ENCODE data around the gene SGMS1. TPM values are rescaled to one million over a fixed set of nuclear protein-coding genes. Genes with fewer than 3 reads are reported as not detected.

The SGMS1 gene
- polyA plus RNA-seq, 1 of the 3 experiments (the other 2 are of a cell fraction): 6.3 TPM

DNA sequence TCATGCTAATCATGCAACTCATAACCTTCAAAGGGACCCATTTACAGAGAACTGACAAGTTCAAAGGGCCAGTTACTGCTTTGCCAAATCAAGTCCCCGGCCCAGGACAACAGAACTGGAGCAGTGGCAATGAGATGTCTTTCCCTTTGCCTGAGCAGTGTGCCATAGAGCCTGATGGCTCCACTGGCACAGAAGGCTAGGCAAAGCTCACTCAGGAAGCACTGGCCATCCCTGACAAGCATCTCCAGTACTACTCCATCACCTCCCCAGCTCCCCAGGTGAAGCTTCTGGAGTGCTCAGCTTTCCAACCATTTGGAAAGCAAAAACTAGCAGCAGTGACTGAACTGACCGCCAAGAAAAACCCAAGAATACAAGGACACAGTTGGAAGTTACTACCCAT is 108.3 kb downstream of the SGMS1 start (continued):
- TF ChIP-seq MXI1 (IDR thresholded peaks at IDR 0.05; ENCODE audit: low read depth, low read length): no peak

DNA sequence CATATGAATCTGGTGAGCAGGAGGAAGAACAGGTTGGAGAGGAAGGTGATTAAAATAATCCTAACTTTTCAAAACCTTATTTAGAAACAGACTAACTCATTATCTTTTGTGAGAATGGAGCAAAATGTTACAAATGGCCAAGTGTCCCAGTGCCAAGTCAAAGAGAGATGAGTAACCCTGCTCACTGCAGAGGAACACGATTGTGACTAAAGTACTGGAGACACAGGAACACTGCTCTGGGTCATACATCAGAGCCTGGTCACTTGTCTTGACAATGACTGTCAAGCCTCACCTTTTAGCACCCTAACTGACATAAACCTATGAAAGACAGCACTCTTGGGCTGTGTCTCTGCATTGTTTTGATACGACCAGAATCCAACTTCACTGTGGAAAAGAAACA is 108.8 kb downstream of the SGMS1 start:
- H3F3A ChIP-seq (replicated peaks; ENCODE audit: insufficient read depth): peaks cover 3% of the 10 kb centered on the region
- H3K9ac ChIP-seq: no peak overlapping the region
- H3K9me3 ChIP-seq: no peaks in the 10 kb centered on the region
- H3K79me2 ChIP-seq (ENCODE audit: insufficient read depth): no peaks in the 10 kb centered on the region; the same call in 1 of the 2 replicates
- peaks cover 2 to 4% of the 10 kb centered on the region in 2 experiments; a peak in 1 of 4 replicates for H3K4me1 ChIP-seq (ENCODE audit: control insufficient read depth in 1 of 2, insufficient read depth in 2 of 2, low read depth in 1 of 2, low read length in 1 of 2)
- no peak overlapping the region for H3K4me3 ChIP-seq (ENCODE audit: low read depth in 2 of 2, low read length in 1 of 2)
- H3K27ac ChIP-seq (ENCODE audit: low read depth in 2 of 2, low read length in 1 of 2): no peak overlapping the region
- H3K9me2 ChIP-seq: no peaks in the 10 kb centered on the region
- H3K27me3 ChIP-seq (ENCODE audit: insufficient read depth): no peaks in the 10 kb centered on the region
- WGBS (ENCODE audit: low lambda C conversion rate): 85% methylated on average over 2 of the region's 2 CpGs
- peaks cover 0 to 5% of the 10 kb centered on the region in 2 experiments for H3K36me3 ChIP-seq (replicated peaks in 1 of 2; ENCODE audit: control insufficient read depth in 1 of 2, insufficient read depth in 2 of 2, low read length in 1 of 2)
- ChIA-PET CTCF (interaction anchor here (1.2 kb wide), 1 partner anchor 11 kb away, joined by 3 read pairs; no protein-coding TSS in a partner anchor), POLR2A (no interaction called here)
- TF ChIP-seq TCF12 (IDR thresholded peaks at IDR 0.05): no peak
- no peak for TF ChIP-seq IRF3 (IDR thresholded peaks at IDR 0.05; ENCODE audit: low read depth, low read length)
- TF ChIP-seq MEF2A (IDR thresholded peaks at IDR 0.05; ENCODE audit: borderline replicate concordance, low read depth): no peak
- TF ChIP-seq FOXM1 (IDR thresholded peaks at IDR 0.05; ENCODE audit: low read depth): no peak
- TF ChIP-seq ELF1 (IDR thresholded peaks at IDR 0.05): no peak
- H4K20me1 ChIP-seq (ENCODE audit: insufficient read depth): no peaks in the 10 kb centered on the region
- DNase-seq: no peak
- H3K4me2 ChIP-seq: no peak overlapping the region
- H2AFZ ChIP-seq (ENCODE audit: low read depth): no peak overlapping the region

DNA sequence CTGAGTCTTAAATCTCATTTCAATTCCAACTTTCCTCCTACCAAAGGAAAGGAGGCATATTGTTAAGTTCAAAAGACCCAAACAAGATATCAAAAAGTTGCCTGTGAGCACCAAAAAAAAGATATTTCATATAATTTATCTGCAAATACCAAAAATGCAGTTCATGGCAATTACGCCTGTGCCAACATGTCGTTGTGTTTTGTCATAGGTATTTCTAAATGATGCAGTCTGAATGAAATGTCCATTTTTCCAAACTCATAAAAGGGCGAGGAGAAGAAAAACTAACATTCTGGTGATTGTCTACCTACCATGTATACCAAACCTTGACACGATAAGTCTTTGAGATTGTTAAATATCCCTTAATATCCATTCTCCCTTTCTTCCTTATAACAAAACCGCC is 109.8 kb downstream of the SGMS1 start:
- H3K27me3 ChIP-seq (ENCODE audit: insufficient read depth): no peaks in the 10 kb centered on the region
- 90% methylated on average over 5 of the region's 5 CpGs for WGBS (ENCODE audit: low lambda C conversion rate)
- POLR2A ChIA-PET: no interaction called here
- CTCF ChIA-PET: interaction anchor here (0.7 to 1.2 kb wide), 2 partner anchors 10 to 12 kb away, joined by 3 read pairs; no protein-coding TSS in a partner anchor
- no peak for TF ChIP-seq CHD2 (IDR thresholded peaks at IDR 0.05; ENCODE audit: low read length, partially characterized antibody)
- TF ChIP-seq RFX5 (IDR thresholded peaks at IDR 0.05; ENCODE audit: low read length): no peak
- no peak for TF ChIP-seq RXRA (IDR thresholded peaks at IDR 0.05; ENCODE audit: borderline replicate concordance, low read depth)
- no peak for TF ChIP-seq FOSL2 (IDR thresholded peaks at IDR 0.05; ENCODE audit: borderline replicate concordance, low read depth)
- no peak for TF ChIP-seq FOXM1 (IDR thresholded peaks at IDR 0.05; ENCODE audit: low read depth)
- TF ChIP-seq, protein P1, sequence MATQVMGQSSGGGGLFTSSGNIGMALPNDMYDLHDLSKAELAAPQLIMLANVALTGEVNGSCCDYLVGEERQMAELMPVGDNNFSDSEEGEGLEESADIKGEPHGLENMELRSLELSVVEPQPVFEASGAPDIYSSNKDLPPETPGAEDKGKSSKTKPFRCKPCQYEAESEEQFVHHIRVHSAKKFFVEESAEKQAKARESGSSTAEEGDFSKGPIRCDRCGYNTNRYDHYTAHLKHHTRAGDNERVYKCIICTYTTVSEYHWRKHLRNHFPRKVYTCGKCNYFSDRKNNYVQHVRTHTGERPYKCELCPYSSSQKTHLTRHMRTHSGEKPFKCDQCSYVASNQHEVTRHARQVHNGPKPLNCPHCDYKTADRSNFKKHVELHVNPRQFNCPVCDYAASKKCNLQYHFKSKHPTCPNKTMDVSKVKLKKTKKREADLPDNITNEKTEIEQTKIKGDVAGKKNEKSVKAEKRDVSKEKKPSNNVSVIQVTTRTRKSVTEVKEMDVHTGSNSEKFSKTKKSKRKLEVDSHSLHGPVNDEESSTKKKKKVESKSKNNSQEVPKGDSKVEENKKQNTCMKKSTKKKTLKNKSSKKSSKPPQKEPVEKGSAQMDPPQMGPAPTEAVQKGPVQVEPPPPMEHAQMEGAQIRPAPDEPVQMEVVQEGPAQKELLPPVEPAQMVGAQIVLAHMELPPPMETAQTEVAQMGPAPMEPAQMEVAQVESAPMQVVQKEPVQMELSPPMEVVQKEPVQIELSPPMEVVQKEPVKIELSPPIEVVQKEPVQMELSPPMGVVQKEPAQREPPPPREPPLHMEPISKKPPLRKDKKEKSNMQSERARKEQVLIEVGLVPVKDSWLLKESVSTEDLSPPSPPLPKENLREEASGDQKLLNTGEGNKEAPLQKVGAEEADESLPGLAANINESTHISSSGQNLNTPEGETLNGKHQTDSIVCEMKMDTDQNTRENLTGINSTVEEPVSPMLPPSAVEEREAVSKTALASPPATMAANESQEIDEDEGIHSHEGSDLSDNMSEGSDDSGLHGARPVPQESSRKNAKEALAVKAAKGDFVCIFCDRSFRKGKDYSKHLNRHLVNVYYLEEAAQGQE (IDR thresholded peaks at IDR 0.05; ENCODE audit: low read depth, low read length): no peak
- TF ChIP-seq GATA2 (CRISPR knock-in tag; IDR thresholded peaks at IDR 0.05): no peak
- no peak for TF ChIP-seq SMC3 (IDR thresholded peaks at IDR 0.05; ENCODE audit: low read depth, low read length)
- no peak for TF ChIP-seq EZH2phosphoT487 (IDR thresholded peaks at IDR 0.05; ENCODE audit: borderline replicate concordance, low read depth)
- TF ChIP-seq FOXJ3 (CRISPR knock-in tag; IDR thresholded peaks at IDR 0.05): no peak
- no peak for TF ChIP-seq MEF2A (IDR thresholded peaks at IDR 0.05; ENCODE audit: borderline replicate concordance, low read depth)
- no peak for TF ChIP-seq PBX3 (IDR thresholded peaks at IDR 0.05)
- TF ChIP-seq NFIC (IDR thresholded peaks at IDR 0.05; ENCODE audit: borderline replicate concordance): no peak
- H3F3A ChIP-seq (replicated peaks; ENCODE audit: insufficient read depth): peaks cover 3% of the 10 kb centered on the region
- H3K4me1 ChIP-seq (ENCODE audit: control insufficient read depth in 1 of 2, insufficient read depth in 2 of 2, low read depth in 1 of 2, low read length in 1 of 2): peaks cover 2 to 4% of the 10 kb centered on the region in 2 experiments; a peak in 1 of 4 replicates
- H3K36me3 ChIP-seq (replicated peaks in 1 of 2; ENCODE audit: control insufficient read depth in 1 of 2, insufficient read depth in 2 of 2, low read length in 1 of 2): no peaks in the 10 kb centered on the region
- H3K9me2 ChIP-seq: no peaks in the 10 kb centered on the region
- H3K4me3 ChIP-seq (ENCODE audit: low read depth in 2 of 2, low read length in 1 of 2): no peak overlapping the region
- no peak overlapping the region for H3K27ac ChIP-seq (ENCODE audit: low read depth in 2 of 2, low read length in 1 of 2)
- H3K9me3 ChIP-seq: no peaks in the 10 kb centered on the region
- no peak overlapping the region for H3K9ac ChIP-seq
- no peak overlapping the region for H3K4me2 ChIP-seq
- H3K79me2 ChIP-seq (ENCODE audit: insufficient read depth): no peaks in the 10 kb centered on the region; the same call in 1 of the 2 replicates
- H2AFZ ChIP-seq (ENCODE audit: low read depth): no peak overlapping the region
- no peak for DNase-seq
- H4K20me1 ChIP-seq (ENCODE audit: insufficient read depth): no peaks in the 10 kb centered on the region
